Hematopoietic multipotent progenitor cell treated with erythropoietin and hydrocortisone succinate and interleukin-3 and kit ligand, for 6 days (in vitro differentiated cells): ENCODE results near the gene IRX6.

Source experiments
- DNase-seq: peaks from one replicate; pipeline ENCODE4 v3.0.0-alpha.2; 2015

The IRX6 gene

GRCh38 chr16:55367866-55368603 is 44.0 kb downstream of the IRX6 start:
- no peak for DNase-seq

GRCh38 chr16:55369151-55369550 is 45.1 kb downstream of the IRX6 start:
- DNase-seq, result no peak

GRCh38 chr16:55370762-55371482 is 46.9 kb downstream of the IRX6 start:
- DNase-seq, result peak; percentile 53

- no peak for DNase-seq
These were observed 48.9 kb downstream of the IRX6 start for GRCh38 chr16:55372792-55373488.

GRCh38 chr16:55373489-55373832 is 49.5 kb downstream of the IRX6 start:
- DNase-seq, result no peak

- no peak for DNase-seq
These were observed 52.0 kb downstream of the IRX6 start for GRCh38 chr16:55376045-55376444.

GRCh38 chr16:55376567-55377167 is 52.7 kb downstream of the IRX6 start:
- no peak for DNase-seq

GRCh38 chr16:55377840-55378239 is 53.8 kb downstream of the IRX6 start:
- no peak for DNase-seq

GRCh38 chr16:55378616-55379015 is 54.6 kb downstream of the IRX6 start:
- DNase-seq, result no peak

GRCh38 chr16:55379371-55379770 is 55.4 kb downstream of the IRX6 start:
- no peak for DNase-seq

- no peak for DNase-seq
These were observed 55.9 kb downstream of the IRX6 start for GRCh38 chr16:55379876-55380390.
